Measurements from ENCODE around the gene SORCS3.

GRCh38 chr10:105026566-105026965 lies 385.5 kb downstream of the SORCS3 start:
- no peak for TF ChIP-seq EZH2 (IDR thresholded peaks at IDR 0.05; ENCODE audit: low read length)
- TF ChIP-seq, protein P1, sequence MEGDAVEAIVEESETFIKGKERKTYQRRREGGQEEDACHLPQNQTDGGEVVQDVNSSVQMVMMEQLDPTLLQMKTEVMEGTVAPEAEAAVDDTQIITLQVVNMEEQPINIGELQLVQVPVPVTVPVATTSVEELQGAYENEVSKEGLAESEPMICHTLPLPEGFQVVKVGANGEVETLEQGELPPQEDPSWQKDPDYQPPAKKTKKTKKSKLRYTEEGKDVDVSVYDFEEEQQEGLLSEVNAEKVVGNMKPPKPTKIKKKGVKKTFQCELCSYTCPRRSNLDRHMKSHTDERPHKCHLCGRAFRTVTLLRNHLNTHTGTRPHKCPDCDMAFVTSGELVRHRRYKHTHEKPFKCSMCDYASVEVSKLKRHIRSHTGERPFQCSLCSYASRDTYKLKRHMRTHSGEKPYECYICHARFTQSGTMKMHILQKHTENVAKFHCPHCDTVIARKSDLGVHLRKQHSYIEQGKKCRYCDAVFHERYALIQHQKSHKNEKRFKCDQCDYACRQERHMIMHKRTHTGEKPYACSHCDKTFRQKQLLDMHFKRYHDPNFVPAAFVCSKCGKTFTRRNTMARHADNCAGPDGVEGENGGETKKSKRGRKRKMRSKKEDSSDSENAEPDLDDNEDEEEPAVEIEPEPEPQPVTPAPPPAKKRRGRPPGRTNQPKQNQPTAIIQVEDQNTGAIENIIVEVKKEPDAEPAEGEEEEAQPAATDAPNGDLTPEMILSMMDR (optimal IDR thresholded peaks at IDR 0.05 in 1 of 3, IDR thresholded peaks at IDR 0.05 in 1 of 3, conservative IDR thresholded peaks at IDR 0.05 in 1 of 3; ENCODE audit: extremely low read depth in 1 of 3, insufficient read depth in 2 of 3, low read length in 3 of 3): no peak
